GM19467 (cell line): Measurements from ENCODE around the gene FAM120A.

Experiments
- ATAC-seq: cut with Tn5 transposase; IDR thresholded peaks from one replicate; pipeline ENCODE4 v1.9.1; 2021; ENCODE audit warnings: mild to moderate bottlenecking, moderate library complexity; ENCODE audit not compliant: unreplicated experiment

The FAM120A gene

DNA sequence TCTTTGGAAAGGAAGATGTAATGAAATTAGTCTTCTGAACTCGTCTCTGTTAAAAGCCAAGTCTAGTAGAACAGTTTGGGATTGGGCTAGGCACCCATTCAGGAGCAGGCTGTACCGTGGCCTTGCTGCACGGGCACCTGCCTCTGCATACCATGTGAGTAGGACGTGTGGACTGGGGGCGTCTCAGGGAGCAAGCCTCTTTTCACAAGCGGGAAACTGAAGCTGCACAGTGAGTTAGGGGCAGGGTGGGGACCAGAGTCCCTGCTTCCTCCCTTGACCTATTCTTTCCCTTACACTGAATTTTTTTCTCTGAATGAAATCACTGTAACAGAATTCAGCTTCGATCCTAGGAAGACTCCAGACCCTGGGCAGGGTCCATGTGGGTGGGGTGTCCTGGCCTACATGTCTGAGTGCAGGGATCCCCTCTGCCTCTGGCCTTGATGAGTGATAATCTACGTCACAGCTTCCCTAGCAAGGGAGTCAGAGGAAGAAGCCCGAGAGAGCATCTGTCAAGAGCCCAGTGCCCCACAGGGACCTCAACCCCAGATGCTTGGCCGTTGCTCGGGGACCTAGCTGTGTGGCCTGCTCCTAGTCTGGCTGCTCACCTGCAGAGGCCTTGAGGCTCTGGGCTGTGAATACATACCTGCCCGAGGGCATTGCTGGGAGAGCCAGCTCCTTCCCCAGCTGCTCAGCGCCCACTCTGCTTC lies 140.0 kb downstream of the FAM120A start:
- ATAC-seq: no peak

DNA sequence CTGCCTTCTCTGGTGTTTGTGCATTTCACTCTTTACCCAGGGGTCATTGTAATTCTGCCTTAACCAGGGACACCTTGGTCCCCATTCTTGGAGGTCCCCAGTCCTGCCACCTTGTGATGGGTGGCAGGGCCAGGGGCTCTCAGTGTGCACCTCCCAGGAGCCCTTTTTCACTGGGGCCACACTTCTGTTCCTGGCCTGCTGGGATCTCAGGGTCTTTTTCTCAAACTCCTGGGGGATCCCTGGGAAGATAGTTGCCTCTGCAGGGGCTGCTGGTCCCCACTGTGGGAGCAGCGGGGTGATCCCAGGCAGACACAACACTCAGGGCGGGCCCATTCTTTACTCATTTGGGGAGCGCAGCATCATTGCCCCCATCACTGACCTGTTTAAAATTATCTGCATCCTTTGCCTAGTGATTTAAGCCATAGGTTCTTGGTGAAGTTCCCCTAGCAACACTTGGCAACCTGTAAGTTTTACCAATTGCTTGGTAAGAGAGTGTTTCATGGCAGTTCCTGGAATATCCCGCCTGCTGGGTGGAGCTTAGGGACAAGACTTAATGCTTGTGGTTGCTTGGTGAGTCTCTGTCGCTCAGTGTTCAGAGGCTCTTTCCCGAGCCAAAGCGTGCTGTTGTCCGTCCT lies 140.6 kb downstream of the FAM120A start:
- no peak for ATAC-seq

DNA sequence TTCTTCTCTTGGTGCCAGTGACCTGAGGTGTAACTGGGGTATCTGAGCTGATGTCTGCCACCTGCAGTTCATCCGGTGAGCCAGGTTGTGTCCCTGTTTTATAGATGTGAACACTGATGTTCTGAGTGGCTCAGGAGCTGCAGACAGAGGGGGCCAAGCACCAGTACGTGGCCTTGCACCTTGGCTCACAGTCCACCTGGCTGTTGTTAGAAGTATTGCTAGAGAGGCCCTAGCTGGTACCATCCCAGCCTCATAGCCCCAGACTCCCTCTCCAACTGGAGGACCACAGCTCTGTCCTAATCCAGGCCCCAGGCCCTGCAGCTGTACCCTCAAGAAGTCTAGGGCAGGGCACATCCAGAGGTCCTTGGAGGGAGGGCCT lies 141.1 kb downstream of the FAM120A start:
- no peak for ATAC-seq

DNA sequence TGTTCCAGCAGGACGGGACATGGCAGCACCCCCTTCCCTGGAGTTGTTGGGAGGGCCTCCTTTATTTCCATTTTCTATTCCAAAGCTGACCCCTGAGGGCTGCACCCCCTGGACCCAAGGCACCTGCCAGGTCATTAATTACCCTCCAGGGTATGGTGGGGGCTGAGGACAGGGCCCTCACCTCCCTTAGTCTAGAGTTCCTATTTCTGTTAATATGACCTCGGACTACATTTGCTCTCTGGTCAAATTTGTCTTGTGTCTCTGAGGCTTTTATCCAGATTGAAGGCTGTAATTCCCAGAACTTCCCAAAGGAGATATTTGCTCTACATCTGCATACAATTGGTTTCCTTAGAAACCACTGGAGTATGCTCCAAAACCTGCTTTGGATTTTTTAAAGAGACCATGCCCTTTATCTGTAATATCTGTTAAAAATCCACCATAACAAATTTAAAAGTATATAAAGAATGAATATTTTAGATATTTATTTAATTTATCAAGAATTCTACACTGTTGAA lies 141.7 kb downstream of the FAM120A start:
- ATAC-seq: no peak

DNA sequence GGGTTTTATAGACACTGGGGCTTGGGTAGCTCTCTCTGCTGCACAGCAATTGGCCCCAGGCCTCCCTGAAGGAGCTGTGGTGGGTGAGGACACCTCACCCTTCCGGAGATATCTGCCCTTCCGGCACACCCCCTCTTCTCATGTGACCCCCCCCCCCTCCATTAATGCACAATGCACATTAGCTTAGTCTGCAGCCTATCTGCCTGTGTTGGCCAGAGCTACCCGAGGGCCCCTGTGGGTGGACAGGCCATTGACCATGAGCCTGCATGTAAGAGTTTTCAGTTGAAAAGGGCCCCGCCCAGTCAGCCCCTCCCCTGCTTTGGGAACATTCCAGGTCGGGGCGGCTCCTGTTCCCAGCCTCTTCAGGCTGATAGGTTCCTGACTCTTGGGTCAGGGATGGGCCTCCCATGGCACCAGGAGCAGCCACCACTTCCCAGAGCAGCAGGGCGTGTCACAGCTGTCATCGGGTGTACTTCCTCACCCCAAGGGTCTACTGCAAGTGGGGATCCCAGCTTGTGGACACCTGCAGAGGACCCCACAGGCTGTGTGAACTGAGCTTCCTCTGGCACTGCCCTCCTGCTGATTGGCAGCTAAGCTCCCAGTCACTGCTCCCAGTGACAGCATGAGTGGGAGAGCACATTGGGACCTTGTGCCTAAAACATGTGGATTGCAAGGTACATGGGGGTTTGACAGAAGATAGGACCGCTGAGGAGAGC lies 142.7 kb downstream of the FAM120A start:
- no peak for ATAC-seq

DNA sequence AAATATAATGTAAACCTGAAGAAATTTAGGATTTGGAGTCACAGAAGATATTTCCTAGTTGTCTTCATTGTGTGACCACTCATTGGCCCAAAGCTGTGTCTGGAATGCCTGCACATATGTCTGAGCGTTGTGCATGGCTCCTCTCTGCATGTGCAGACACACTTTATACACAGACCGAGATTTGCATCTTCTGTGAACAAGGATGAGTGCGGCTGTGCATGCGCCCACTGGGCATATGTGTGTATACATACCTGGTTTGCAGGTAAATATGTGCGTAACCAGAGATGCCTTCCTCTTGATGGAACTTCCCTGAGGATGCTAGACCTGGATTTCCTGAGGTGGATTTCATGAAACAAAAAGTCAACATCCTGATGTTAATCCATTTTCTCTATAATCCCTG lies 144.0 kb downstream of the FAM120A start:
- ATAC-seq: no peak

DNA sequence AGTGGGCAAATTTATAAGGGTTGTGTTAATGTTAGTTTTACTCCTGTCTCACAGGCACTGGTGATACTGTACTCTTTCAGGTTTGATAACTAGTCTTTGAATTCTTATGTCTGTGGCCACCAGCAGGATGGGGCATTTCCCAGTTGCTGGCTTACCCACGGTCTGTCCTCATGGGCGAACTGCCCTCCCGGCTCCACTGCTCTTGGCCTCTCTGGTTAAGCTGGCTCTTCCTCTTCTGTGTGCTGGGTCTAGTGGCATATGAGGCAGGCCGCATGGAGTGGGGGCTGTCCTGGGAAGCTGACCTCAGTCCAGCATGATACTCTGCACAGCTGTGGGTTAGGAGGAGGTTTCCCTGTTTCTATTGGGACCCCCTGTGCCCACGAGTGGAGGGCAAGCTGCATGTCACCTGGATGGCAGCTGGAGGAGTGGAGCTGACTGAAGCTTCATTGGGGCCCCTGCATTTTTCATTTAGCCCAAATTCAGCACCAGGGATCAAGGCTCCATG lies 144.4 kb downstream of the FAM120A start:
- no peak for ATAC-seq

DNA sequence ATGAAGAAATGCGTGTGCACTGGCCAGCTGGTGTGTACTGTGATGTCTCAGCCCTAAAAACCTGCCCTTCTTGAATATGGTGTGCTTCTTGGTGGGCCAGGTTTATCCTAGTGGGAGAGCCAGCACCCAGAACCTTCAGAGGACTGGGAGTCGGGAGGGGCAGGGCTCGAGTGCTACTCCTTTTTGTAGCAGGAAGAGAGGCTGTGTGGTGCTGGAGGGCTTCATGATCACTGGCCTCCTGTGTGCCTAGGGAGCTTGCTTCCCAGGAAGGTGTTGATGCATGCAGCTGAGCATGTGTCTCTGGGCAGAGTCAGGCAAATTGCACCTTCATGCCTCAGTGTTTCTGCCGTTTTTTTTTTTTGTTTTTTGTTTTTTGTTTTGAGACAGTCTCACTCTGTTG lies 144.9 kb downstream of the FAM120A start:
- no peak for ATAC-seq

DNA sequence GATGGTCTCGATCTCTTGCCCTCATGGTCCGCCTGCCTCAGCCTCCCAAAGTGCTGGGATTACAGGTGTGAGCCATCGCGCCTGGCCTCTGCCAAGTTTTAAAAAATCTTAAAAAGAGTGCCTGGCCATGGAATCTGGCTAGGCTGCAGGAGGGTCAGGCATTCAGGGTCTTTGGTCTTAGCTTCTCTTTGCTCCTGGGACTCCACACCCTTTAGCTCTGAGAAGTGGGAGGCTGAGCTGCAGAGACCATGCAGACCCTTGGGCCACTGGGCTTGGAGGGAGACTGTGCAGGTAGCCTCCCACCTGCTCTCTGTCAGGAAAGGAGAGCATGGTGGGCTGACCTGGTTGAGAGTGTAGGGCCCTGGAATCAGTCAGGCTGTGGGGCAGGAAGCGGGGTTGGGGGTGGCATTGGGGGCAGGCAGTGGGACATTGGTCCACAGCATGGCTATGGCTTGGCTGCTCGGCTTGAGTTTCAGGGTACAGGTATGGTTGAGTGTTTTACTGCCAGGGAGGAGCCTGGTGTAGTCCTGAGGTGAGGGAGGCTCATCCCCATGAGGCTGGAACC lies 145.7 kb downstream of the FAM120A start:
- no peak for ATAC-seq

DNA sequence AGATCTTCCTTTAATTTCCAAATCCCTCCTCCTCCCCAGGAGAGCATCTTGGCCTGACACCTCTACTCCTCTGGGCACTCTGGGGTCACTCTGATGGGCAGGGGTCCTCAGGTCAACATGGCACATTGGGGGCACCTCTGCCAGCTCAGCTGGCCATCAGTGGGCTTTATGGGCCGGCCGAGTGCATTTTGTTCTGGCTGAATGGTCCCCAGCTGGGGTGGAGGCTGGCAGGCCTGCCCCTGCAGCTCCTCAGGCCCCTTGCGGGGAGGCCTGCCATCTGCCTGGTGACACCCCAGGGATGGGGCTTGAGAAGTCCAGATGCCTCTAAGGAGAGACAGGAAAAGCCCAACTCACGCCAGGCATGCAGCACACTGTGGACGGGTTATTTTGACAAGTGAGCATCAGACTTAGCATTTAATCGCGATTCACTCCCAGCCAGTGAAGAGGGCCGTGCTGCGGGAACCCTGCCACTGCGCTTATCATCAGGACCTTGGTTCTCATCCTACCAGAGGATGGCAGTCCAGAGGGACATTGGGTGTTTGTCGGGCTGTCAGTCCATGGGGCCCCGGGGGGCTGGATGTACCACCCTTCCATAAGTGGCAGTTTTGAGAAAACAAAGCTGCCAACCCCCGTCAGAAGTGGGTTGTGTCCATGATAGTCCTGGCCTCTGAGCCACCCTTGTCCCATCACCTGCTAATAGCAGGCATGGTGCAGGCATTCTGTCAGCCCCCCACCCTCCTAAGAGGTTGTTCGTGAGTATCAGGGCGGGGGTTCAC lies 146.6 kb downstream of the FAM120A start:
- no peak for ATAC-seq

DNA sequence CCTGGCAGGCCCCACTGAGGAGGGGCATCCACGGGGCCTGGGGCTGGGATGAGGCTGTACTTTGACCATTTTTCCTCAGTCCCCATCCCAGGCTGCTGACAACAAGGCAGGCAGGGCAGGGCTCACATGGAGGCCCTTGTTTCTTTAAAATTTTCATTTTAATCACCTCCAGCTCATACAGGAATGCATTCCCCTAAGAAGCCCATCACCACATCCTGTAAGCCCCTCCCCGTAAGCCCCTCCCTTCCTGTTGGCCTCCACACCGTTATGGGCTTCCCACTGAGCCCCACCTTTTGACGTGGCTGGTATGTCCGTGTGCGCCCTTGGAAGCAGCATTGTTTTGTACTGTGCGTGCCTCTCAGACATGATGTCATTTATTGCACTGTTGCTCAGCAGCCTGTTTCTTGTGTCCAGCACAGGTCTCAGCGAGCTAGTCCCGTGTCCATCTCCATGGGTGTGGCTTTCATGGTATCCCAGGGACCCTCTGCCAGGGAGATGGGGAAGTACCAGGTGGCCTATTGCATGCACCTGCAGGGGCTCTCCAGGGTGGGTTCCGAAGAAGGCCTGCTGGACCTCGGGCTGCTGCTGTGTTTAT lies 147.3 kb downstream of the FAM120A start:
- no peak for ATAC-seq

DNA sequence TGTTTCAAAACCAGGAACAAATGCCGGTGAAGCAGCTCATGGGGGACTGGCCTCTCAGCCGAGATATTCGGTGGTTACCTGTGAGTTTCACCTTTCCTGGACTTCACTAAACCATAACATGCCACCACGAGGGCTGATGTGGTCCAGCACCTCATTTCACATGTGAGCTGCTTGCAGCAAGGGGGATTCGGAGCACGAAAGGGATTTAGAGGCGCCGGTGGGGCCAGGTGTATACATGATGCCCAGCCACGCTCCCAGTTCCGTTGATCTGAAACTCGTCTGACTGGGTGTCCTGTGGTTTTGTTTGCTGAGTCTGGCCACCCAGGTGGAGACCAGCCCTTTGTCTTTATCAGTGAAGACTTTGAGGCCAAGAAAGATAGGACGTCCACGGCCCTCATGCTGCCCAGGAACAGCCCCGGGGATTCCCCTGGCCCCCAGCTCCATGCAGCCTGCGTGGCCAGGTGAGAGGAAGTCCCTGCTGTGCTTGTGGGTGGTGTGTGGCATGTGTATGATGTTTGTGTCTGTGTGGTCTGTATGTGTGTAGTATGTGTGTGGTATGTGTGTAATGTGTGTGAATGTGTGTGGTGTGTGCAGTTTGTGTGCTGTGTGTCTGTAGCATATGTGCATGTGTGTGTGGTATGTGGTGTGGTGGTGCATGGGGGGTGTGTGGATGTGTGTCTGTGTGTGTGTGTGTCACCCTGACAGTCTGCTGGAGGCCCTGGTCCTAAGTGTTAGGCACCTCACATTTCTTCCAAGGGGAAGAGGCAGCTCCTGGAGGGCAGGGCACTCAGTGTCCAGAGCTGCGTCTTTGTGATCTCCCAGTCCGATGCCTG lies 148.3 kb downstream of the FAM120A start:
- no peak for ATAC-seq

DNA sequence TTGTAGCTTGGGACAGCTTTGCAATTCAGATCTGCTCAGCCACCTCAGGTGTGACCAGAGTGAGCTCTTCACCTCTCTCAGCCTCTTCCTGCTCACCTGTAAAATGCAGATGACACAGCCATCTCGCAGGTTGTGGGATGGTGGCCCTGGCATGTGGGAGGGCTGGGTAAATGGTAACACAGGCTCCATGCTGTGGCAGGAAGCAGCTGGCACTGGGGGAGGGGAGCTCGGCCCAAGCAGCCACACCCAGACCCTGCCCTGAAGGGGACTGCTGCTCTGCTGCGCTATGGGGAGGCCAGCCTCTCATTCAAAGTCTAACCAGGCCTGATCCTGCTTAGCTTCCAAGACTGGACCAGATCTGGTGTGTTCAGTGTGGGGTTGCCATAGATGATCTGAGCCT lies 149.0 kb downstream of the FAM120A start:
- no peak for ATAC-seq

DNA sequence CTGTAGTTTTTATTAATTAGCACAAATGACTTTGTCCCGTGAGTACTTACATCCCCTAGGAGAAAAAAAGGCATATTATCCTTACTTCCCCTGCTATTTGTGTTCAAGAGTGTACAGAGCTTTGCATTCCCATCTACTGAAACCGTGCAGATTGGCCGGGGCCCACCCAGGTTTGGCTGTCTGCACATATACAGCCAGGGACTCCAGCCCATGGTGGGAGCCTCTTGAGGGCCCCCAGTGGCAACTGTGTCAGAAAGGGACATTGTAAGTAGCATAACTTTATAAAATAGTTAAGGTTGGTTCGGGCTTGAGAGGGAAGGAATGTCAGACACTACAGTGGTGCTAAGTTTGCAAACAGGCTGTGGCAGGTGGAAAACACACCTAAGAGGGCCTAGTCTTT lies 149.6 kb downstream of the FAM120A start:
- no peak for ATAC-seq

DNA sequence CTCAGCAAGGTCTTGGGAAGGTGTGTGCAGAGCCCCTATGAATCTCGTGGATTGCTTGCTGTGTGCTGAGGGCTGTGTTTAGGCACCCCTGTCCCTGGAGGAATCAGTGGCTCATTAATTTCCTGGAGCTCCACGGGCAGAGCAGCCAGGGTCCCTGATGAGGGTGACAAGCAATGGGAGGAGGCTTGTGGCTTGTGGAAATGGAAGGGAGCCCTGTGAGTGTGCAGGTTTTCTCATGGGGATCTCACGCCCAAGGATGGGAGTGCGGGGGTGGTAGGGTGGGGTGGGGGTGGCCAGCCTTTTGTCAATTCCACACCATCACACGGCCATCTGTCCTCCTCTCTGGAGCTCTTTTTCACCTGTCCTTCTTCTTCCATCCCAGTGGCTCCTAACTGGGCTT lies 150.2 kb downstream of the FAM120A start:
- no peak for ATAC-seq

DNA sequence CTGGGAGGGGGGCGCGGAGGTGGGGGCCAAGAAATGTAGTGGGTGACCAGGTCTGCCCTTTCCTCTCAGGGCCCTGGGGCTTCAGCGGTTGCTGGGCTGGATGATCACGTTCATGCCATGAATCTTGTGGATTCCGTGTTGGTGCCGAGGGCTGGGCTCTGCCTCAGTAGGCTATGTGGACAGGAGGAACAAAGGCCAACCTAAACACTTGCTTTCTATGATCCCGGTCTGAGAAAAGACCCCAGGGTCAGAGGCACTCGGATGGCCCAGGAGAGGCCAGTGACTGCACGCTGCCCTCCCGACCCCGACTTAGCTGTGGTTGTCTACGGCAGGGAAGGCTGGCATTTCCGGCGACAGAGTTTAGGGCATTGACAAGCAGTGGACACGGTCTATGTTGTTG lies 151.5 kb downstream of the FAM120A start:
- ATAC-seq: no peak

DNA sequence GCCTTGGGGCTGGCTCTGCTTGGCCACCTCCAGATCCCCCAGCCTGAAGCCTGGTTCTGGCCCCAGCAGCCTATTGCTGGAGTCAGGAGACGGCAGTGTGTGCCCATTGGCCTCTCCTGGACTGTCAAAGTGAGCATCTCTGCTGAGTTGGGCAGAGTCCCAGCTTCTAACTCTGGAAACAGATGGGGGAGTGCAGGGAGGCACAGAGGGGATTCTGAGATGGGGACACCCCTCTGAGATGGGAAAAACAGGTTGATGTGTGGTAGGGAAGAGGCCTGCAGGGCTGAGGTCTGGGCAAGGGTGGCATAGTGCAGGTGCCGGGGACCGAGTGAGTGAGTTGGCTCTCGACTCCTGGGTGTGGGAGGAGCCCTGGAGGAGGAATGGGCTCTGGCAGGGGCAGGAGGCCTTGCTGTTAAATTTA lies 152.4 kb downstream of the FAM120A start:
- ATAC-seq: no peak

DNA sequence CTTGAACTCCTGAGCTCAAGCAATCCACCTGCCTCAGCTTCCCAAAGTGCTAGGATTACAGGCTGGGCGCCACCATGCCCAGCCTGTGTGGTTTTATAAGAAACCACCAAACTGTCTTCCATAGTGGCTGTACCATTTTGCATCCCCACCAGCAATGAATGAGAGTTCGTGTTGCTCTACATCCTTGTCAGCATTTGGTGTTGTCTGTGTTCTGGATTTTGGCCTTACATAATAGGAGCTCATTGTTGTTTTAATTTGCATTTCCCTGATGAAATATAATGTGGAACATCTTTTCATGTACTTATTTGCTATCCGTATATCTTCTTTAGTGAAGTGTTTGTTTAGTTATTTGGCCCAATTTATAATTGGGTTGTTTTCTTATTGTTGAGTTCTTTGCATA lies 154.7 kb downstream of the FAM120A start:
- ATAC-seq: no peak

DNA sequence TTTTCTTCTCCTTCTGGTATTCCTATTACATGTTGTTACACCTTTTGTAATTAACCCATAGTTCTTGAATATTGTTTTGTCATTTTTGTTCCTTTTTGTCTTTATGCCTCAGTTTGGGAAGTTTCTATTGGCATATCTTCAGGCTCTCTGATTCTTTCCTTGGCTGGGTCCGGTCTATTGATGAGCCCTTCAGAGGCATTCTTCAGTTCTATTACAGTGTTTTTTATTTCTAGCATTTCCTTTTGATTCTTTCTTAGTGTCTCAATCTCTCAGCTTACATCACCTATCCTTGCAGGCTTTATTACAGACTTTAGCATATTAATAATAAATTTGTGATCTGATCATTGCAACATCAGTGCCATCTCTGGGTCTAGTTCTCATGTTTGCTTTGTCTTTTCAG lies 158.7 kb downstream of the FAM120A start:
- ATAC-seq: no peak
